Measurements from ENCODE around the gene CPVL.

Gene CPVL

GRCh38 chr7:29146057-29146706, at the start of gene CPVL:
Gene CPVL (minus strand): TSS chr7:29146537. CDS start chr7:29121061, 25,476 bp downstream.
- no peak for DNase-seq (ENCODE audit: low read depth in 2 of 2)

DNA sequence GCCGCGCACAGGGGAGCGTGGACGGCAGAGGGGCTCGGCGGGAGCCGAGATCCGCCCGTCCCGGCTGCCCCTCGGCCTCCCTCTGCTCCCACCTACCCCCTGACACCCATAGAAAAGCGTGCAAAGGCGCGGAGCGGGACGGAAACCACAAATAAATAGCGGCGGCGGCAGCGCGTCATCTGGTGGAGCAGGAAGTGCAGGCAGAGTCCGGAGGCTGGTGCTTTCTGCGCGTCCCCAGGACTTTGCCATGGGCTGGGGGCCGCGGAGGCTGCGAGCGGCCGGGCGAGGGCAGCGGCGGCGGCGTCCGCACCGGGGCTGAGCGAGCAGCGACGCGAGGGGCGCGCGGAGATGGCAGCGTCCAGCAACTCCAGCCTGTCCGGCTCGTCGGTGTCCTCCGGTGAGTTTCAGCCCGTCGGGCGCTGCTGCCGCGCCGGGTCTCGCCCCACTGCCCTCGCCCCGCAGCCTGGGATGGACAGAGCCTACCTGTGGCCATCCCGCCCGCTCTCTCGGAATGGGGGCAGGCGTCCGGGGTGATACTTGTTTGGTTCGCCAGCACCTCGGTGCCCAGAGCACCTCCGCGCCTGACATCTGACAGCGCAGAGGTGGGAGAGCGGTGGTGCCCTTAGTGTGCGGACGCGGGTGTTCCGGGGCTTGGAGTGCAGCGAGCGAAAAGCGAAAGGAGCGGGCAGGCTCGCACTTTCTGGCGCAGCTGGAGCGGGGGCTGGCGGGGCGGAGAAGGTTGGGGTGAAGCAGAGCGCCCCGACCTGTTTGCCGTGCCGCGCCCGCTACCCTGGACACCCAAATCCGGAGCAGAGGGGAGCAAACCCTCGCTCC, 48.5 kb upstream of the CPVL start, which contains the start of gene CHN2:
CHN2 (plus strand) TSS at position 182 of the 834 bp plus-strand sequence.
- no peak for DNase-seq (ENCODE audit: low read depth in 2 of 2)

DNA sequence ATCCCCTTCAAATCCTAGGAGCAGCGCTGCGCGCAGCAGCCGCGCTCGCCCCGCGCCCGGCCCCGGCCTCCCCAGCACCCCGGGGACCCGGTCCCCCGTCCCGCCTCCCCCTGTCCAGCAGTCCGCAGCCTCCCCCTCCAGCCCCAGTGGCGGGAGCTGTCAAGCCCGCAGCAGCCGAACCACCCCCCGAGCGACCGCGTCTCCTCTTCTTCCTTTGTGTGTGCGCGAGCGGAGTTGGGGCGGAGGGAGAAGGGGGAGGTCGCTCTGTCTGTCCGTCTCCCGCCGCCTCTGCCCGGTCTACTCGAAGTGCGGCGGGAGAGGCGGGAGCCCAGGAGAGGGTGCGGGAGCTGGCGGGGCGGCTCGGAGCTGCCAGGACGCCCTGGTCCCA, 47.9 kb upstream of the CPVL start:
- no peak for DNase-seq (ENCODE audit: low read depth in 2 of 2)

DNA sequence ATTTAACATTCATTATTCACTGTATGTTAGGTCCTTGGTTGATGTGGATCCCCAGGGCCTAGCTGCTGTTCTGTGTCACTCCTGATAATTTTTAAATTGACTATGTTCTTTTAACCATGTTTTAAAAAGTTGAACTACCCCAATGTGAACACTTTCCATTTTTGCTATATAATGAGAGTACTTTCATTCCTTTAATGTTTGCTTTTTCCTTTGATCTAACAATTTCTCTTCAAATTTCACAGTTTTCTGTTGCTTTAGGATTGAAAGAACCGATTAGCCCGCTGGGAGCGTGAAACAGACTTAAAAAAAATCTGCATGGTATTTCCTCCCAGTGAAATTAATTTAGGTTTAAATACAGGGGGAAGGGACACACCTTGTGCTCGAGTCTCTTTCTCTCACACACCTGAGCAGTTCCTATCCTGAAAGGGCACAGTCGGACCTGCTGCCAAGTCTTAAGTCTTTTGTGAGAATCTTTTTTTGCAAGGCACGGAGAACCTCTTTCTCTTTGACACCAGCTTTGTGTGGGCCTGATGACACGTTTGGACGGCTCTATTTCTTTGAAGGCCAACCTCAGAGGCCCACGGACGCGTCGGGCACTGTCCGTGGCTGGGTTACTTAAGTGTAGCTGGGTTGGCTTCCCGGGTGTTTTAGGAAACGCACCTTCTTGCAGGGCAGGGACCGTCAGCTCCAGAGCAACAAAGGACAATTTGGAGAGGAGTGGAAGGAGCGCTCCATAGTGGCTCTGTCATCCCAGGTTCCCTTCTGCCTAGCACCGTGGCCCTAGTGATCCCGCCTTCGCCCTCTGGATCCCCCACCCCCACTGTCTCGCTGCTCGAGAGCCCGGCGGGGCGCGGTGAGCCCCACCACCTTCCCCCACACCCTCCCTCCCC, 47.2 kb upstream of the CPVL start:
- no peak for DNase-seq (ENCODE audit: low read depth in 2 of 2)

DNA sequence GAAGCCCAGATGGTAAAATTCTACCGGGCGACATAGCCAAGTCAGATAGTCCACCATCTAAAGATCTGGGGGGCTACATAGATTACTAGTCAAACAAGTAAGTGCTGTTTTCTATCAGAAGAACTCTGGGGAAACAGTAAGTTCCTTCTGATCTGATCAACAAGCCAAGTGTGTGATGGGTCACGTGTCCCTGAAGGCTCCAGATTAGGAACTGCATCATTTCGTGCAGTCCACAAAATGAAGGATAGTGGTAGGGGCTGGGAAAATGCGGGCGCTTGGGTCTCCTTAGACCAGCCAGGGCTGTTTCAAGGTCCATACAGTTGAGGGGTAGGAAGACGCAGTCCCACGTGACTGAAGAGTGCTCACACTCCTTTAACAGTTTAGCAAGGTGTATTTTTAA, 46.5 kb upstream of the CPVL start:
- no peak for DNase-seq (ENCODE audit: low read depth in 2 of 2)

DNA sequence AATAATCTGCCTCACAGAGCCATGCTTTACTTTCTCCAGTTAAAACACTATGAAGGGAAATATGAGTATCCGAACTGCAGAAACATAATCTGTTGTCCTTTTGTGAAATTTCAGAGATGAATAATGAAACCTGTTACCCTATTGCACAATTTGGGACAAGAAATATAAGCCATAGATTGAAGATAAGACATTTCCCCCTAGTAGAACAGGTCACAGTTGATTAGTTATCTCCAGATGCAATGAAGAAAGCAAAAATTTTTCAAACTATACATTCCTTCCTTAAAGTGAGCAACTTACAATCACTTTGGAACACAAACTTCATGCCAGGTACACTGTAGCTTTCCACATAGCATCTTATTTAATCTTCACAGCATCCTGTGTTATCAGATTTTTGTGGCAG, 46.0 kb upstream of the CPVL start:
- no peak for DNase-seq (ENCODE audit: low read depth in 2 of 2)

GRCh38 chr7:29190349-29191045, 44.2 kb upstream of the CPVL start:
- DNase-seq (ENCODE audit: low read depth in 2 of 2) = no peak

- peak in 1 of 2 donors; percentile 30 for DNase-seq (ENCODE audit: low read depth in 2 of 2)
These were observed 43.4 kb upstream of the CPVL start for GRCh38 chr7:29189743-29190201.

DNA sequence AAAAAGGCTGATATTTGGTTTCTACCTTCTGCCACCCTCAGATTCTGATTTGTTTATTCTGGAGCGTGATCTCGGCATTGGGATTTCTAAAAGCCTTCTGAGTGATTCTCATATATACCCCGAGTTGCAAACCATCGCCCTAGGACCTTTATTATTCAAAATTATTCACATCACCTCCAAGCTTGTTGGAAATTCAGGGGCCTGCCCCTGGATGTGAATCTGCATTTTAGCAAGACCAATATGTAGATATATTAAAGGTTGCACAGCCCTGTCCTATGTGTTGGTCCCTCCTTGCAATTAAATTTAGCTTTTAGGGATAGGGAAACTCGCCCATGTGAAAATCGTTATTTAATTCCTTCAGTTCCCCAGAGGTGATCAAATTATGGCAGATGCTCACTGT, 39.3 kb upstream of the CPVL start:
- no peak for DNase-seq (ENCODE audit: low read depth in 2 of 2)

- DNase-seq (ENCODE audit: low read depth in 2 of 2) = no peak
These were observed 38.3 kb upstream of the CPVL start for GRCh38 chr7:29184599-29184998.

GRCh38 chr7:29179115-29179514, 32.8 kb upstream of the CPVL start:
- no peak for DNase-seq (ENCODE audit: low read depth in 2 of 2)

DNA sequence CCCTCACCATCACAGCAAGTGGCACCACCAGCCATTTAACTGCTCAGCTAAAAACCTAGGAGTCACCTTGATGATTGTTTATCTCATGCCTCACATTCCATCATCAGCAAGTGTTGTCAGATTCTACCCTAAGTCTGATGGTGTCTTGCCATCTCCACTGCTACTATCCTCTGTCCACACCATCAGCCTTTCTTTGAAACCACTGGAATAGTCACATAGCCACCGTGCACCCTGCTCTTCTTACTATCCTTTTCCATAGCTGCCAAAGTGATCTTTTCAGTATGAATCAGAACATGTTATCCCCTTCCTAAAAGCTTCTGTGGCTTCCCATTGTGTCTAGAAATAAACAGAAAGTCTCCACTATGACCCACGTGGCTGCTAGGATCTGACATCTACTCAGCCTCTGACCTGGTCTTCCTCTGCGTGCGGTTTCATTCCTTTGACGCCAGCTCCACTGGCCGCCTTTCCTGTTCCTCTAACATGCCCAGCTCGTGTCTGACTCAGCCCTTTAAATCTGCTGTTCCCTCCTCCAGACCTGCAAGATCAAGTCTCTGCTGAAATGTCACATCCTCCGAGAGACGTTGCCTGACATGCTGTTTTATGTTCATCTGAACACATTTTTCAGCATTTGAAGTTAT, 31.7 kb upstream of the CPVL start:
- DNase-seq (ENCODE audit: low read depth in 2 of 2) = no peak

DNA sequence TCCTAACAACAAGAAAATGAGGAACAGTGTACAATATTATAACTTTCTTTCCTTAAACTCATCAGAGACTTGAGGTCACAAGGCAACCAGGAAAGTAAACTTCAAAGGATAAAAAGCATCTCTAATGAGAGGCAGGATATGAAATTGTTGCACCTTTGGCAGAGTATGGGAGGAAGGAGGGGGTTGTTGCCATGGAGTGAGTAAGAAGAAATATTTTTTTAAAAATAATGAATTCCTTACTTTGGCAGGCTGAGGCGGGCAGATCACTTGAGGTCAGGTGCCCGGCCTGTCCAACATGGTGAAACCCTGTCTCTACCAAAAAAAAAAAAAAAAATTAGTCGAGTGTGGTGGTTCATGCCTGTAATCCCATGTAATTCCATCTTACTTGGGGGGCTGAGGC, 27.1 kb upstream of the CPVL start:
- DNase-seq (ENCODE audit: low read depth in 2 of 2) = no peak

GRCh38 chr7:29170781-29171180, 24.4 kb upstream of the CPVL start:
- no peak for DNase-seq (ENCODE audit: low read depth in 2 of 2)

- no peak for DNase-seq (ENCODE audit: low read depth in 2 of 2)
These were observed 21.4 kb upstream of the CPVL start for GRCh38 chr7:29167721-29168120.

DNA sequence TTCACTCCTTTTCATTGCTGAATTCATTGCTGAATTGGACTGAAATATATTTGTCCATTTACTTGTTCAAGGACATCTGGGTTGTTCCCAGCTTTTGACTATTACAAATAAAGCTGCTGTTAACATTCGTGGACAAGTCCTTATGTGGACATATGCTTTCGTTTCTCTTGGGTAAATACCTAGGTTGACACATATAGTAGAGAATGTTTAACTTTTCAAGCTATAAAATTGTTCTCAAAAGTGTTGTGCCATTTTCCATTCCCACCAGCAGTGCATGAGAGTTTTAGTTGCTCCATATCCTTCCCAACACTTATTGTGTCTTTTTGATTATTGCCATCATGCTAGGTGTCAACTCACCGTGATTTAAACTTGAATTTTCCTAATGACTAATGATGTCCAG, 17.5 kb upstream of the CPVL start:
- DNase-seq (ENCODE audit: low read depth in 2 of 2) = no peak

DNA sequence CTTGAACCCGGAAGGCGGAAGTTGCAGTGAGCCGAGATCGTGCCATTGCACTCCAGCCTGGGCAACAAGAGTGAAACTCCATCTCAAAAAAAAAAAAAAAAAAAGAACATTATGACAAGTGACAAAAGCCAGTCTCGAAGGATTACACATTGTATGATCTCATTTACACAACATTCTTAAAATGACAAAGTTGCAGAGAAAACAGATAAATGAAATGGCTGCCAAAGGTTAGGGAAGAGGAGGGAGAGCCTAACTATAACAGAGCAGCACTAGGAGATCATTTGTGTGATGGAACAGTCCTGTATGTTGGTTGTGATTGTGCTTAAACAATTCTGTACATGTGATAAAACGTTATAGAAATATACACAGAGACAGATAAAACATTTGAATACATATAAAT, 16.2 kb upstream of the CPVL start:
- no peak for DNase-seq (ENCODE audit: low read depth in 2 of 2)

GRCh38 chr7:29161231-29161630, 14.9 kb upstream of the CPVL start:
- no peak for DNase-seq (ENCODE audit: low read depth in 2 of 2)

GRCh38 chr7:29160080-29160479, 13.7 kb upstream of the CPVL start:
- DNase-seq (ENCODE audit: low read depth in 2 of 2) = no peak

DNA sequence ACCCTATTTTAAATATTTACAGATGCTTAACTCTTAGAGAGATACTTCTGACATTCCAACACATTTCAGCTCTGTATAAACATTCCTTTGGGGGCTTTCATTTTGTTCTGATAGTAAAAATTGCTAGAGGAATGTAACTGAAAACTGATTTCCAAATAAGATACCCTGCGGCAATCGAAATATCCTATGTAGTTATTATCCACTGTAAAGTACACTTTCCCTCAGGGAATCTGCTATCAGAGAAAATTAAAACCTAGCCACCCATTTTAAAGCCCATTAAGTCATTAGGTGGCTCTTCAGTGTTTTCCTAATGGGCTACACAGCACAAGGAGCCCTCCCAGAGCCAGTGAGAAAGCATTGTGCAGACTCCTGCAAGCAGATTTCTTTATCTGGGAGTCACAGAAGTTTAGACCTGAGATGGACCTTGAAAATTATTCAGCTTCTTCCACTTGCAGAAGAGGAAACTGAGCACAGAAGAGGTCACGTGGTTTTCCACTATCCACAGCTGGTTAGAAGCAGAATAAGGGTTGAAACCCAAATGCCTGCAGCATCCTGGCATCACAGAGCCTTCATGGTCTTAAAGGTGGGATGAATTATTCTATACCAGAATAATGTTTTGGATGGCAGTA, 12.6 kb upstream of the CPVL start:
- DNase-seq (ENCODE audit: low read depth in 2 of 2) = no peak

Data from activated CD4-positive, alpha-beta T cell treated with anti-CD3 and anti-CD28 coated beads for 24 hours (primary cell).